ENCODE results near the gene DNAJC28. TPM values are rescaled to one million over a fixed set of nuclear protein-coding genes. Genes with fewer than 3 reads are reported as not detected.

Gene DNAJC28
- total RNA-seq (1 to 10 TPM; 2.4 to 9.1 (median 4.1) TPM), polyA plus RNA-seq (1 to 10 TPM; 2.4 to 6.8 (median 3.3) TPM)
- long read RNA-seq, donor 1, partial matches to known transcripts, result 0 of 1 reads
- long read RNA-seq, donor 1, other reads (novel, unspliced or antisense), result 0 of 1 reads
- long read RNA-seq, donor 2, partial matches to known transcripts, result 0 of 2 reads
- long read RNA-seq, donor 2, other reads (novel, unspliced or antisense), result 0 of 2 reads
- long read RNA-seq, donor 3, result 0 reads
- long read RNA-seq, donor 4, partial matches to known transcripts, result 0 of 1 reads
- long read RNA-seq, donor 4, other reads (novel, unspliced or antisense), result 0 of 1 reads
- long read RNA-seq, donor 5, partial matches to known transcripts, result 0 of 1 reads
- long read RNA-seq, donor 5, other reads (novel, unspliced or antisense), result 0 of 1 reads
- long read RNA-seq, donor 6, partial matches to known transcripts, result 0 of 2 reads
- long read RNA-seq, donor 6, other reads (novel, unspliced or antisense), result 1 of 2 reads
- long read RNA-seq, donor 7, partial matches to known transcripts, result 0 of 1 reads
- long read RNA-seq, donor 7, other reads (novel, unspliced or antisense), result 0 of 1 reads
- long read RNA-seq, donor 8, partial matches to known transcripts, result 0 of 2 reads
- long read RNA-seq, donor 8, other reads (novel, unspliced or antisense), result 0 of 2 reads
- long read RNA-seq, donor 9, result 0 reads
- long read RNA-seq, donor 10, partial matches to known transcripts, result 0 of 4 reads
- long read RNA-seq, donor 10, other reads (novel, unspliced or antisense), result 0 of 4 reads

GRCh38 chr21:33491373-33492102, at the start of gene DNAJC28:
Gene DNAJC28 (minus strand): TSS chr21:33491716. CDS start chr21:33489393, 2,323 bp downstream.
- DNase-seq, result peak; percentile 85 to 95 (median 92)
- H3K27me3 ChIP-seq, result no peaks in the 10 kb centered on the region
- no peaks in the 10 kb centered on the region for H3K36me3 ChIP-seq (replicated peaks in 1 of 2)
- peak in 1 of 2 donors; percentile 27 for TF ChIP-seq POLR2A (IDR thresholded peaks at IDR 0.05)
- no peak for TF ChIP-seq CTCF (IDR thresholded peaks at IDR 0.05)
- no peaks in the 10 kb centered on the region for H3K9me3 ChIP-seq (replicated peaks in 1 of 3)
- peak within 1 kb of the TSS; percentile 52 to 98 (median 62) for H3K4me3 ChIP-seq
- WGBS, 4 donors, result 0 to 1% (median 1%) methylated on average over 18 to 52 of the region's 52 CpGs
- H3K27ac ChIP-seq, result peak within 1 kb of the TSS in 4 of 5 donors; percentile 33 to 87 (median 64)
- peaks cover 0 to 6% of the 10 kb centered on the region in 2 donors for H3K4me1 ChIP-seq (replicated peaks in 1 of 2)
- intact Hi-C loops (cut with DNase I), result no loop called here

GRCh38 chr21:33541105-33541711, 49.7 kb upstream of the DNAJC28 start:
- TF ChIP-seq CTCF (IDR thresholded peaks at IDR 0.05) (no peak), POLR2A (IDR thresholded peaks at IDR 0.05) (no peak)
- Histone ChIP-seq H3K4me3 (peak overlapping the region in 3 of 4 donors; percentile 19 to 69 (median 53)), H3K36me3 (replicated peaks in 1 of 2) (peaks cover 0 to 20% of the 10 kb centered on the region in 2 donors), H3K27me3 (no peaks in the 10 kb centered on the region), H3K27ac (peak overlapping the region; percentile 97 to 100 (median 99)), H3K9me3 (replicated peaks in 1 of 3) (no peaks in the 10 kb centered on the region), H3K4me1 (replicated peaks in 1 of 2) (peaks cover 31 to 35% of the 10 kb centered on the region in 2 donors)
- no peak for DNase-seq
- WGBS, 4 donors, result 40 to 56% (median 47%) methylated on average over 19 of the region's 19 CpGs
- intact Hi-C loops (cut with DNase I), result no loop called here

- H3K27ac ChIP-seq, result peak overlapping the region in 1 of 5 donors; percentile 100
- DNase-seq, result no peak
- no peaks in the 10 kb centered on the region for H3K9me3 ChIP-seq (replicated peaks in 1 of 3)
- H3K4me1 ChIP-seq (replicated peaks in 1 of 2), result peaks cover 28 to 30% of the 10 kb centered on the region in 2 donors
- intact Hi-C loops (cut with DNase I), result no loop called here
- 72 to 79% (median 77%) methylated on average over 3 of the region's 3 CpGs for WGBS, 4 donors
- peaks cover 0 to 24% of the 10 kb centered on the region in 2 donors for H3K36me3 ChIP-seq (replicated peaks in 1 of 2)
- no peaks in the 10 kb centered on the region for H3K27me3 ChIP-seq
- peak overlapping the region in 1 of 4 donors; percentile 69 for H3K4me3 ChIP-seq
- TF ChIP-seq POLR2A (IDR thresholded peaks at IDR 0.05) (no peak), CTCF (IDR thresholded peaks at IDR 0.05) (no peak)
Measured at GRCh38 chr21:33540711-33541104, 49.2 kb upstream of the DNAJC28 start.

Measured in adrenal gland (tissue), 19 donors.